GM18520 (cell line): ENCODE data around the gene BMAL1.
A peak's percentile ranks its signal among the peaks of the same experiment; 100 is the strongest.

Source experiments
- ATAC-seq: cut with Tn5 transposase; IDR thresholded peaks from one replicate; pipeline ENCODE4 v1.9.1; 2021; ENCODE audit not compliant: unreplicated experiment

Gene BMAL1

GRCh38 chr11:13260963-13261588 is 16.5 kb upstream of the BMAL1 start:
- no peak for ATAC-seq

- no peak for ATAC-seq
Observed at GRCh38 chr11:13261591-13262061, 16.0 kb upstream of the BMAL1 start.

- no peak for ATAC-seq
Observed at GRCh38 chr11:13262096-13262495, 15.5 kb upstream of the BMAL1 start.

GRCh38 chr11:13268791-13269190 is 8.8 kb upstream of the BMAL1 start:
- ATAC-seq = no peak

GRCh38 chr11:13269775-13270174 is 7.8 kb upstream of the BMAL1 start:
- no peak for ATAC-seq

- ATAC-seq = no peak
Observed at GRCh38 chr11:13271060-13271693, 6.4 kb upstream of the BMAL1 start.

- no peak for ATAC-seq
Observed at GRCh38 chr11:13276454-13276831, 1.1 kb upstream of the BMAL1 start.

- ATAC-seq = peak; percentile 88
Observed at GRCh38 chr11:13276832-13277767, 490 bp upstream of the BMAL1 start.

GRCh38 chr11:13278609-13279486 is 1.3 kb downstream of the BMAL1 start:
- ATAC-seq = no peak

GRCh38 chr11:13279487-13279834 is 1.9 kb downstream of the BMAL1 start:
- ATAC-seq = no peak

GRCh38 chr11:13280092-13280722 is 2.6 kb downstream of the BMAL1 start:
- ATAC-seq = no peak

- no peak for ATAC-seq
Observed at GRCh38 chr11:13280777-13281176, 3.2 kb downstream of the BMAL1 start.

- no peak for ATAC-seq
Observed at GRCh38 chr11:13283636-13284035, 6.0 kb downstream of the BMAL1 start.

- ATAC-seq = no peak
Observed at GRCh38 chr11:13284776-13285588, 7.4 kb downstream of the BMAL1 start.

GRCh38 chr11:13286279-13286821 is 8.8 kb downstream of the BMAL1 start:
- ATAC-seq = no peak

GRCh38 chr11:13287036-13287435 is 9.4 kb downstream of the BMAL1 start:
- no peak for ATAC-seq

GRCh38 chr11:13287681-13288080 is 10.1 kb downstream of the BMAL1 start:
- no peak for ATAC-seq

- ATAC-seq = peak; percentile 46
Observed at GRCh38 chr11:13288375-13289029, 10.9 kb downstream of the BMAL1 start.

GRCh38 chr11:13289081-13289480 is 11.5 kb downstream of the BMAL1 start:
- no peak for ATAC-seq
